ENCODE results near the gene L3MBTL4.

DNA sequence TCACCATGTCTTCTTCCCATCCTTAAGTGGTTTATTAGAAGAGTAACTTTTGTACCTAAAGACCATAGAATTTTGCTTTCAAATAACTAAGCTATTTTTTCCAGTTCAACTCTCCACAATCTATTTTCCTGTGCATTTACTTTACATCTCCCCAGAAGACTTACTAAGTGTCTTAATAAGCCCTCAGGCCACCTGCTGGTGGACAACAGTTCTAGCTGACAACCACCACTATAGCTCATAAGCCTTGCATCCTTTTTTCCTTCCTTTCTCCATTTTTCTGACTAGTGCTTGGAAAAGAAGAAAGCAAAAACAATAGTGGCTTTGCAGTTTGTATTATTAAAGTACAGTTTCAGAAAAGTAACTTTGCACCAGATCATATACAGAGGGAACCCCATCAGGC, 369.9 kb downstream of the L3MBTL4 start:
- TF ChIP-seq, protein P1, sequence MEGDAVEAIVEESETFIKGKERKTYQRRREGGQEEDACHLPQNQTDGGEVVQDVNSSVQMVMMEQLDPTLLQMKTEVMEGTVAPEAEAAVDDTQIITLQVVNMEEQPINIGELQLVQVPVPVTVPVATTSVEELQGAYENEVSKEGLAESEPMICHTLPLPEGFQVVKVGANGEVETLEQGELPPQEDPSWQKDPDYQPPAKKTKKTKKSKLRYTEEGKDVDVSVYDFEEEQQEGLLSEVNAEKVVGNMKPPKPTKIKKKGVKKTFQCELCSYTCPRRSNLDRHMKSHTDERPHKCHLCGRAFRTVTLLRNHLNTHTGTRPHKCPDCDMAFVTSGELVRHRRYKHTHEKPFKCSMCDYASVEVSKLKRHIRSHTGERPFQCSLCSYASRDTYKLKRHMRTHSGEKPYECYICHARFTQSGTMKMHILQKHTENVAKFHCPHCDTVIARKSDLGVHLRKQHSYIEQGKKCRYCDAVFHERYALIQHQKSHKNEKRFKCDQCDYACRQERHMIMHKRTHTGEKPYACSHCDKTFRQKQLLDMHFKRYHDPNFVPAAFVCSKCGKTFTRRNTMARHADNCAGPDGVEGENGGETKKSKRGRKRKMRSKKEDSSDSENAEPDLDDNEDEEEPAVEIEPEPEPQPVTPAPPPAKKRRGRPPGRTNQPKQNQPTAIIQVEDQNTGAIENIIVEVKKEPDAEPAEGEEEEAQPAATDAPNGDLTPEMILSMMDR (IDR thresholded peaks at IDR 0.05), result no peak
- TF ChIP-seq POLR2A (IDR thresholded peaks at IDR 0.05), result no peak

Measured in heart left ventricle (tissue), 13 donors.